Muscle layer of colon (tissue), 2 donors: ENCODE data around the gene LRRC3C.
"Not testable (repeated sequence)": the region's sequence is repeated elsewhere in the genome, so short reads cannot be mapped to it uniquely, and the experiment has no call there.

Experiments
- H3K27ac ChIP-seq: one replicate; pipeline ENCODE4 v1.7.0; 2013; ENCODE audit warnings: low read depth, mild to moderate bottlenecking, low read length, moderate library complexity
- H3K27me3 ChIP-seq, 2 donors: one replicate each; pipeline ENCODE4 v1.7.0; 2013; ENCODE audit warnings: low read length in 2 of 2, mild to moderate bottlenecking in 2 of 2; ENCODE audit not compliant: insufficient read depth in 2 of 2, control insufficient read depth in 1 of 2
- H3K36me3 ChIP-seq: one replicate; pipeline ENCODE4 v1.7.0; 2013; ENCODE audit warnings: mild to moderate bottlenecking, low read length; ENCODE audit not compliant: insufficient read depth
- H3K4me1 ChIP-seq: one replicate; pipeline ENCODE4 v1.7.0; 2013; ENCODE audit warnings: mild to moderate bottlenecking, low read length; ENCODE audit not compliant: insufficient read depth
- H3K4me3 ChIP-seq, 2 donors: one replicate each; pipeline ENCODE4 v1.7.0; 2013; ENCODE audit warnings: low read length in 2 of 2, low read depth in 1 of 2, mild to moderate bottlenecking in 1 of 2, moderate library complexity in 1 of 2
- H3K9ac ChIP-seq: one replicate; pipeline ENCODE4 v1.7.0; 2013; ENCODE audit warnings: low read length
- H3K9me3 ChIP-seq: one replicate; pipeline ENCODE4 v1.7.0; 2013; ENCODE audit warnings: mild to moderate bottlenecking, low read length
- donor health status: abdominal sarcoma.
- donor health status: Adenocarcinoma of cecum.

The LRRC3C gene

DNA sequence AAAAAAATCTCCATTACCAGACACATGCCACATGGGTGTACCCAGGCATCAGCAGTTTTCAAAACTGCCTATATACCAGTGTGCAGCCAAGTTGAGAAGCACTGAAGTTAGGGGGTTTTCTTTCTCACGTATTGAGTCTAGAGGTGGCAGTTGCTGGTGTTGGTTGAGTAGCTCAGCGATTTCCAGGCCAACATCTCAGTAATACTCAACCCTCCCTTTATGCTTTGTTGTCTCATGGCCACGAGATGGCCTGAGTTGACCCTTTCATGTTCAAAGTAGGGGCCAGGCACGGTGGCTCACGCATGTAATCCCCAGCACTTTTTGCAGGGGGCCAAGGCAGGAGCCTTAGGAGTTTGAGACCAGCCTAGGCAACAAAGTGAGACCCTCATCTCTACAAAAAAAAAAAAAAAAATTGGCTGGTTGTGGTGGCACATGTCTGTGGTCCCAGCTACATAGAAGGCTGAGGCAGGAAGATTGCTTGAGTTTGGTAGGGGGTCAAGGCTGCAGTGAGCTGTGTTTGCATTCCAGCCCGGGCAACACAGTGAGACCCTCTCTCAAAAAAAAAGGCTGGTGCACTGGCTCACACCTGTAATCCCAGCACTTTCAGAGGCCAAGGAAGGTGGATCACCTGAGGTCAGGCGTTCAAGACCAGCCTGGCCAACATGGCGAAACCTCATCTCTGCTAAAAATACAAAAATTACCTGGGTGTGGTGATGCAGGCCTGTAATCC, 10.8 kb downstream of the LRRC3C start:
- Histone ChIP-seq H3K4me3 (no peak overlapping the region), H3K36me3 (no peaks in the 10 kb centered on the region), H3K27ac (no peak overlapping the region)

DNA sequence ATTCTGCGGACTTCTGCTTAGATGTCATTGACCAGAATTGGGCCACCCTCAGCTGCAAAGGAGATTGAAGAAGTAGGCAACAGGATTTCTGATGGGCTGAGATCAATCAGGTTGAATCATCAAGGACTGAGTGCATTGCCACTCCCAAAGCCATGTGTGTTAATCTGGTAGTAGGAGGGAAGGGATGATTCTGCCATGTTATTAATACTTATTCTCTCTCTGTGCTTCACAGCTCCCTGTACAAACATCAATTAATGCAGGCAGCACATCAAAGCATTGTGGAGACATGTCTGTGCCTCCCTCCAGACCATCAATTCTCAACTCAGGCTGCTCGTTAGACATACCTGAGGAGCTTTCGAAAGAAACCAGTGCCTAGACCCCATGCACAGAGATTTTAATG, 11.6 kb downstream of the LRRC3C start:
- H3K27ac ChIP-seq = no peak overlapping the region
- no peak overlapping the region for H3K4me3 ChIP-seq
- H3K9me3 ChIP-seq = no peaks in the 10 kb centered on the region
- H3K9ac ChIP-seq = no peak overlapping the region
- H3K27me3 ChIP-seq = no peaks in the 10 kb centered on the region
- peaks cover 6% of the 10 kb centered on the region for H3K4me1 ChIP-seq
- no peaks in the 10 kb centered on the region for H3K36me3 ChIP-seq

More for the DNA sequence above, 10.8 kb downstream of the LRRC3C start:
- Histone ChIP-seq H3K27me3 (no peaks in the 10 kb centered on the region), H3K4me1 (peaks cover 6% of the 10 kb centered on the region), H3K9ac (no peak overlapping the region), H3K9me3 (no peaks in the 10 kb centered on the region)

DNA sequence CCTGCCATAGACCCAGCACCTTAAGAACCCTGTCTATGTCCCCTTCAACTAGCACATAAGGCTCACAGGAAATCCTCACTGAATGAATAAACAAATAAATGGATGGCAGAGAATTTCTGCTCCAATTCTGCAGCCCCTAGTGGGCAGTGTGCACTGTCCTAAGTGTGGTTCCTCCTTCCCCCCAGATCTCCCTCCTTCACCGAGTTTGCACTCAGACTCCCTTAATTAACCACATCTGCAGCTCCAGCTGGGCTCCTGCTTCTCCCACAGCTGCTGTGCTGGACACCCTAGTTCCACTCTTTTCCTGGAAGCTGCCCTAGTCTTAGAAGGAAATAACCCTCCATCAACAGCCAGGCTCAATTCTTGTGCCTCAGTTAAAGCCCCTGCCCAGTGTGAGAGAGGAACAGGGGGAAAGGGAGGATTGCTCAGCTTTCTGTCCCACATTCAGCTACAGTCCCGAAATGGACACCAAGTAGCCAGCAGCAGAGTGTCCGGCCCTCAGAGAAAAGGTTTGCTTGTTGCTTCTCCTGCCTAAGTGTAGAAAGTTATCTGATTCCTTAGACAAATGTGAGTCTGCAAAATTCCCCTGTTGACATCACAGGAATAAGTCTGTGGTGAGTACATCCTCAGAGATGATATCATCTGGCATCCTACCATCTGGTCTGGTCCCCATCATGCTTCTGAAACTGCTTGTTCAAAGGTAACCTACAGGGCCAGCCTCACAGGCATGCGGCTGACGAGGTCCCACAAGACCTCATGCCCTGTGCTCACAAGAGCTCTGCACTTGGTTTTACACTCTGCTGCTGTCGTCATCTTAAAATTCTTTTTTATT, 12.3 kb downstream of the LRRC3C start:
- peaks cover 6% of the 10 kb centered on the region for H3K4me1 ChIP-seq
- no peaks in the 10 kb centered on the region for H3K27me3 ChIP-seq
- H3K9ac ChIP-seq = no peak overlapping the region
- no peaks in the 10 kb centered on the region for H3K9me3 ChIP-seq
- H3K4me3 ChIP-seq = no peak overlapping the region
- no peaks in the 10 kb centered on the region for H3K36me3 ChIP-seq
- peak overlapping the region; percentile 0 for H3K27ac ChIP-seq

DNA sequence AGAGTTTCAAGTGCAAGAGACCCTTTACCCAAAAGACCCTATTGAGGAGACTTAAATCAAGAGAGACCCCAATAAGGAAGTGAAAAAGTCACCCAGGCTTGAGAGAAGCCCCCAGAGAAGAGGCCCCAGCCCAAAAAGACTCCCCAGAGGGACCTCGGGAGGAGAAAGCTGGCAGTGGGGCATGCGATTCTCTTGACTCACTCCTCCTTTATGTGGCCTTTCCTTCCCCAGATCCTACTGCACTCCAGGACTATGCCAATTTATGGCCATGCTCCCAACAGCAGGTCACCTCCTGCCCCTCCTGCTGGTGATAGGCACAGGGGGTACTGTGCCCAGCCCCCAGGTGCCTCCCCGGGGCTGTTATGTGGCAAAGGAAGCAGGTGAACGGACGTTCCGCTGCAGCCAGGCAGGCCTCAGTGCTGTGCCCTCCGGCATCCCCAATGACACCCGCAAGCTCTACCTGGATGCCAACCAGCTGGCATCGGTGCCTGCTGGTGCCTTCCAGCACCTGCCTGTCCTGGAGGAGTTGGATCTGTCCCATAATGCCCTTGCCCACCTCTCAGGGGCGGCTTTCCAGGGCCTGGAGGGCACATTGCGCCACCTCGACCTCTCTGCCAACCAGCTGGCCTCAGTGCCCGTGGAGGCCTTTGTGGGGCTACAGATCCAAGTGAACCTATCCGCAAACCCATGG, 16.3 kb downstream of the LRRC3C start:
- peaks cover 6% of the 10 kb centered on the region for H3K4me1 ChIP-seq
- H3K36me3 ChIP-seq = no peaks in the 10 kb centered on the region
- no peaks in the 10 kb centered on the region for H3K9me3 ChIP-seq
- H3K9ac ChIP-seq = no peak overlapping the region
- no peak overlapping the region for H3K4me3 ChIP-seq
- no peak overlapping the region for H3K27ac ChIP-seq
- H3K27me3 ChIP-seq = no peaks in the 10 kb centered on the region

DNA sequence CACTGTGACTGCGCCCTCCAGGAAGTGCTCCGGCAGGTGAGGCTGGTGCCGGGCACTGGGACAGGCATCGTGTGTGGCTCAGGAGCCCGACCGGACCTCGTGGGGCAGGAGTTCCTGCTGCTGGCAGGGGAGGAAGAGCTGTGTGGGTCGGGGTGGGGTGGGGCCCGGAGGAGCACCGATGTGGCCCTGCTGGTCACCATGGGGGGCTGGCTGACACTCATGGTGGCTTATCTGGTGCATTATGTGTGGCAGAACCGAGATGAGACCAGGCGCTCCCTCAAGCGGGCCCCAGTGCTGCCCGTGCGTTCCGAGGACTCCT, 16.8 kb downstream of the LRRC3C start:
- Histone ChIP-seq H3K27me3 (no peaks in the 10 kb centered on the region), H3K4me1 (peaks cover 4% of the 10 kb centered on the region), H3K9me3 (no peaks in the 10 kb centered on the region), H3K9ac (no peak overlapping the region), H3K36me3 (no peaks in the 10 kb centered on the region), H3K27ac (no peak overlapping the region), H3K4me3 (no peak overlapping the region)

DNA sequence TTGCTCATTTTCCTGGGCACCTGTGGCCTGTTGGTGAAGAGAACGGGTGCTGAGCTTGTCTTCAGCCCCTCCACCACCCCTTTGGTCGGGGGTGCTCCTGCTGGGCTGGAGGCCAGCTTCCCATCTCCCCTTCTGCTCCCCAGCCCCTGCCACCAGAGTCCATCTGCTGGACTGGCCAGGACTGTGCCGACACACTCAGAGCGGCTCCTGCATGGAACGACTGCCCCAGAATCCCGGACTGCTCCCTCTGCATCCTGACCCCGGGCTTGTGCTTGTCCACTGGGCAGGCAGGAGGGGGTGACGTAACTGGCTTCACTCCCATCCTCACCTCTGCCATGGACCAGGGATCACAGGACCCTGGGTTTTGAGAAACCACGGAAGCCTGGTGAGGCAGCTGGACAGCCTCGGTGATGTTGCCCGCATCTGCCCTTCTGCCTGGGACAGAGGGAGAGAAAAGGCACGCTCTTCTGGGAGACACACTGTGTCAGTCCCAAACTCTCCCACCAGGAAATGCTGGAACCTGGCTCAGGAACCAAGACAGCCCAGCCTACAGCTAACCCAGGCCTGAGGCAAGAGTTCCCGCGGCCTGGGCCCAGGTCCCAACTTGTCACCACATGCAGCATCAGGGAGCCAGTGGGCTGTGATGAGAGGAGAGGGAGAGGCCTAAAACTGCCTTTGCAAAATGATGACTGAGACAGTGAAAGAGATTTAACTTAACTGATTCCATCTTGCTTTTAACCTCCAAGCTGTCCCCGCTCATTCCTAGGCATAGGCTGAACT, 19.2 kb downstream of the LRRC3C start:
- Histone ChIP-seq H3K27ac (no peak overlapping the region), H3K36me3 (no peaks in the 10 kb centered on the region)

DNA sequence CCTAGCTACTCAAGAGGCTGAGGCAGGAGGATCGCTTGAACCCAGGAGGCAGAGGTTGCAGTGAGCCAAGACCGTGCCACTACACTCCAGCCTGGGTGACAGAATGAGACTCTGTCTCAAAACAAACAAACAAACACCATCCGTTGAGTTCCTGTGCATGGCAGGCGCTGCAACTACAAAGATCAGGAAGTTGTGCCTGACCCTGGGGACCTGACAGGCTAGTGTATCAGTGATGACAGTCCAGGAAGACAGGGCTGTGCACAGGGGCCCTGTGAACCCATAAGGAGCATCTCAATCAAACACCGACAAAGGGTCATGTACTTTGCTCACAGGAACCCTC, 20.9 kb downstream of the LRRC3C start:
- H3K27me3 ChIP-seq, H3K27ac ChIP-seq, H3K4me3 ChIP-seq, H3K9me3 ChIP-seq, H3K9ac ChIP-seq, H3K4me1 ChIP-seq, H3K36me3 ChIP-seq: not testable (repeated sequence)

More for the DNA sequence above, 19.2 kb downstream of the LRRC3C start:
- Histone ChIP-seq H3K4me1 (no peaks in the 10 kb centered on the region), H3K27me3 (no peaks in the 10 kb centered on the region), H3K4me3 (no peak overlapping the region), H3K9ac (no peak overlapping the region), H3K9me3 (no peaks in the 10 kb centered on the region)

DNA sequence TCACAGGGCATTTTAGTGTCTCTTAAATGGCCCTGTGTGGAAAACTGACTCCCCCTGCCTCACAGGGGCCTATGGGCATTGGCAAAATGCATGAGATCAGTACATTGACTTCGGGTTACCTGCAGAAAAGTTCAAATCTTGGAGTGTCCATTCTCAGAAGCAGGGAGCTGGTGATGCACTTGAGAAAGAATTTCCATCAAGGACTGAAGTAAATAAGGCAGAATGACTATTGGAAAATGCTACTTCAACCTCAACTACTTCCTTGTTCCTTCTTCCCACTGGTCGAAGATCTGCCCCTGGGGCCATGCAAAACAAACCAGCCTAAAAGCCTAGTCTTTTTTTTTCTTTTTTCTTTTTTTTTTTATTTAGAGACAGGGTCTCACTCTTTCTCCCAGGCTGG, 21.5 kb downstream of the LRRC3C start:
- Histone ChIP-seq H3K36me3 (no peaks in the 10 kb centered on the region), H3K9me3 (no peaks in the 10 kb centered on the region), H3K27ac (no peak overlapping the region), H3K4me1 (peaks cover 10% of the 10 kb centered on the region), H3K4me3 (no peak overlapping the region), H3K27me3 (no peaks in the 10 kb centered on the region), H3K9ac (no peak overlapping the region)

DNA sequence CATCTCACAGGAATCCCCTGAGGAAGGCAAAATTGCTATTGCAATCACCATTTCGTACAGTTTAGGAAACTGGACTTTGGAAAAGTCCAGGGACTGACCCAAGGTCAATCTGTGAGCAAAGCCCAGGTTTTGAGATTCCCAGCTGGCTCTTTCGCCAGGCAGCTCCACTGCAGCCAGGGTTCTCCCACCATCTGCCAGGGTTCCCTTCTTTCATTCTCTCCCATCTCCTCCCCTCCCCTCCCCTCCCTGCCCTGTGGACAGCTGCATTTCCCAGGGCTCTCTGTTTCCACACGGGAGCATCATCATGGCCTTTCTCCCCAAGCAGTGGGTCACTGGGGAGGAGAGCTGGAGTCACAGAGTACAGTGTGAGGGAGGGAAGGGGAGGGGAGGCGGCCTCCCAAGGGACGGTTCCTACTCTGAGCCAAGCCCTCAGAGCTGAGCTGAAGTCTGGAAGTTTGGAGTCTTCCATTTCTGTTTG, 23.4 kb downstream of the LRRC3C start:
- no peaks in the 10 kb centered on the region for H3K36me3 ChIP-seq
- H3K27me3 ChIP-seq = no peaks in the 10 kb centered on the region
- H3K9ac ChIP-seq = no peak overlapping the region

DNA sequence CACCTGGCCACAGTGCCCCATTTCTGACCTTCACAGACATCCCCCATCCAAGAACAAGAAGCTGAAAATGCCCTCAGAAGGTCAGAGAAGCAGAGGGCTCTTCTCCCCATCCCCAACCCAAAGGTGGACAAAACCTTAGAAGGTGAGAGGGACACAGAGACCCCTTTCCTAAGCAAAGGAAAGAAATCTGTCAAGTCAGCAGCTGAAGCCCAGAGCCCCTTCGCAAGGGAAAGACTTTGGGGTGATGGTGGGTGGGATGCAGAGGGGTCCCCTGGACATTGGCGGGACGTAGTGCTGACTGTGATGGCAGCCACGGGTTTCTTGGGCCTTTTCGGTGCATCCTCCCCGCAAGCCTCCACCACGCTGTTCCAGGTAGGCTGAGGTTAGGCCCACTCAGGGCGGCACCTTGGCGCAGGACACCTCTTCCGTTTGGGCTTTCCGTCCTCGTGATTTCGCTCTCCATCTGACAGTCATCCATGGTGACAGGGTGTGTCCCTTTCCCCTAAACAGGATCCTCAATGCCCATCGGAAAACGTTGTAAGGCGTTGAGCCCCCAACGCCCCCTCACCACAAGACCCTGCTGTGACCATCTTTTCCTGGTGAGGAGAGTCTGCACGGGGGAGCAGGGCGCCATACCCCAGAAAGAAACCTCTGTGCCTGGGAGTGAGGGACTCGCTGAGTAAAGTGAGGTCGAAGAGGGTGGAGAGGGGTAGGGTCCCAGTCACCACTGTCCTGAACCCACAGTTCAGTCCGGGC, 24.6 kb downstream of the LRRC3C start:
- no peaks in the 10 kb centered on the region for H3K36me3 ChIP-seq
- peaks cover 10% of the 10 kb centered on the region for H3K4me1 ChIP-seq
- H3K9me3 ChIP-seq = no peaks in the 10 kb centered on the region
- no peak overlapping the region for H3K27ac ChIP-seq
- peak overlapping the region in 1 of 2 donors; percentile 53 for H3K4me3 ChIP-seq
- H3K27me3 ChIP-seq = no peaks in the 10 kb centered on the region
- H3K9ac ChIP-seq = no peak overlapping the region

More for the DNA sequence above, 23.4 kb downstream of the LRRC3C start:
- no peaks in the 10 kb centered on the region for H3K9me3 ChIP-seq
- no peak overlapping the region for H3K27ac ChIP-seq
- H3K4me3 ChIP-seq = no peak overlapping the region
- H3K4me1 ChIP-seq = peaks cover 10% of the 10 kb centered on the region
